MV-4-11 (cell line): ENCODE data around the gene GTF2IRD1.
"Not testable (repeated sequence)": the region's sequence is repeated elsewhere in the genome, so short reads cannot be mapped to it uniquely, and the experiment has no call there.

Source experiments
- DNase-seq: peaks from one replicate; lab custom pipeline; 2025; lab: John Stamatoyannopoulos, UW

Gene GTF2IRD1

DNA sequence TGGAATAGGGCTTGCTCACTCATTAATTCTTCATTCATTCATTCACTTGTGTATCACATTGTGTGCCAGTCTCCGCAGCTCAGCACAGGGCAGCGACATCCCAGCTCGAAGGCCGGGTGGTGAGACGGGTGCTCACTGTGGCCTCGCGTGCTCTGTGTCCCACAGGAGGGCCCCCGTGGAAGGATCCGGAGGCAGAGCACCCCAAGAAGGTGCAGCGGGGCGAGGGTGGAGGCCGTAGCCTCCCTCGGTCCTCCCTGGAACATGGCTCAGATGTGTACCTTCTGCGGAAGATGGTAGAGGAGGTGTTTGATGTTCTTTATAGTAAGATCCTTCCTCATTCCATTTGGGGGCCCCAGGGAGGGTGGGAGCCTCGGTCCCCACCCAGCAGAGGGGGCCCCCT is 61.6 kb downstream of the GTF2IRD1 start:
- no peak for DNase-seq

DNA sequence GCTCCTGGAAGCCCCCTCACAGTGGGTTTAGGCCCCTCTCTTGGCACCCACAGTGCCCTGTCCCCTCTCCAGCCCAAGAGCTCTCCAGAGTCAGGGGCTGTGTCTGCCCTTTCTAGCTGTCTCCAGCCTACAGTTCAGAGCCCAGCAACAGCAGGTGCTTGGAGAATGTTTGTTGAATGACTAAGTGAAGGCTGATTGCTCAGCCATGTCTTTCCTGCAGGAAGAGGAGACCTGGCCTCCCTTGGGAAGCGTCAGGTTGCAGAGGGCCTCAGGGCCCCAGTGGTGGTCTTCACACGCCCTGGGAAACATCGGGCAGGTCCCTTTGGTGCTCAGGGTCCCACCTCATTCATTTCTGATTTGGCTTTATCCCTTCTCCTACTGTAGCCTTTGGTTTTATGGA is 62.5 kb downstream of the GTF2IRD1 start:
- no peak for DNase-seq

DNA sequence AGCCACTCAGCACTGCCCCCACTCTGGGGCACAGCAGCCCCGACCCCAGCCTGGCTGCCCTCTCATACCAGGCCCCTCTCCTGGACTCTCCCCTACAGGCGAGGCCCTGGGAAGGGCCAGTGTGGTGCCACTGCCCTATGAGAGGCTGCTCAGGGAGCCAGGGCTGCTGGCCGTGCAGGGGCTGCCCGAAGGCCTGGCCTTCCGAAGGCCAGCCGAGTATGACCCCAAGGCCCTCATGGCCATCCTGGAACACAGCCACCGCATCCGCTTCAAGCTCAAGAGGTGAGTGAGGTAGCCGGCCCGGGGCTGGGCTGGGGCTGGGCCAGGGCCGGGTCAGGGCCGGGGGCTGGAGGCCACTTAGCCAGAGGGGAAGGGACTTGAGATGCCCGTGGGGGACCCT is 64.3 kb downstream of the GTF2IRD1 start:
- DNase-seq: no peak

DNA sequence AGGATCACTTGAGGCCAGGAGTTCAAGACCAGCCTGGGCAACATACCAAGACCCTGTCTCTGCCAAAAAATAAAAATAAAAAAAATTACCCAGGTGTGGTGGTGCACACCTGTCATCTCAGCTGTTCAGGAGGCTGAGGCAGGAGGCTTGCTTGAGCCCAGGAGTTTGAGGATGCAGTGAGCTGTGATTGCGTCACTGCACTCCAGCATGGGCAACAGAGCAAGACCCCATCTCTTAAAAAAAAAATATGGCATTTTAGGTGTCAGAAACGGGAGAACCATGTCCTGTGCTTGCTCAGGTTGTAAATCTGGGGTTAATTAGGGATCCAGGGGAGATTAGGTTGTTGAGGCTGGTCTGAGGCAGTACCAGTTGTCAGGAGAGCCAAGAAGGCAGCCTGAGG is 64.9 kb downstream of the GTF2IRD1 start:
- DNase-seq: no peak

DNA sequence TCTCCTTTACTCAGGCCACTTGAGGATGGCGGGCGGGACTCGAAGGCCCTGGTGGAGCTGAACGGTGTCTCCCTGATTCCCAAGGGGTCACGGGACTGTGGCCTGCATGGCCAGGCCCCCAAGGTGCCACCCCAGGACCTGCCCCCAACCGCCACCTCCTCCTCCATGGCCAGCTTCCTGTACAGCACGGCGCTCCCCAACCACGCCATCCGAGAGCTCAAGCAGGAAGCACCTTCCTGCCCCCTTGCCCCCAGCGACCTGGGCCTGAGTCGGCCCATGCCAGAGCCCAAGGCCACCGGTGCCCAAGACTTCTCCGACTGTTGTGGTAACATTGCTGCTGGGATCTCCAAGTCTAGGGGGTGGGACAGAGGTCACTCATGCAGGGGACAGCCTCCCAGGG is 65.7 kb downstream of the GTF2IRD1 start:
- no peak for DNase-seq

DNA sequence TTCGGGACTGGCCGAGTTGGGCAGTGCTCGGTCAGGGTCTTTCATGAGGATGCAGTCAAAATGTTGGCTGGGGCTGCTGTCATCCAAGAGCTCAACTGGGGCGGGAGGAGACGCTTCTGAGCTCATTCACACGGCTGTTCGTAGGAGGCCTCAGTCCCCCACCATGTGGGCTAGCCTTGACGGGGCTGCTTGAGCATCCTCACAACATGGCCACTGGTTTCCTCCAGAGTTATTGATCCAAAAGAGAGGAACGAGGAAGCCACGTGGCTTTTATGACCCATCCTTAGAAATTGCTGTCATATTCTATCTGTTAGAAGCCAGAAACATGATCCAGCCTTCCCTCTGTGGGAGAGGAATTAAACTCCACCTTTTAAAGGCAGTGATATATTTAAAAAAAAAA is 68.1 kb downstream of the GTF2IRD1 start:
- peak; percentile 2 for DNase-seq

DNA sequence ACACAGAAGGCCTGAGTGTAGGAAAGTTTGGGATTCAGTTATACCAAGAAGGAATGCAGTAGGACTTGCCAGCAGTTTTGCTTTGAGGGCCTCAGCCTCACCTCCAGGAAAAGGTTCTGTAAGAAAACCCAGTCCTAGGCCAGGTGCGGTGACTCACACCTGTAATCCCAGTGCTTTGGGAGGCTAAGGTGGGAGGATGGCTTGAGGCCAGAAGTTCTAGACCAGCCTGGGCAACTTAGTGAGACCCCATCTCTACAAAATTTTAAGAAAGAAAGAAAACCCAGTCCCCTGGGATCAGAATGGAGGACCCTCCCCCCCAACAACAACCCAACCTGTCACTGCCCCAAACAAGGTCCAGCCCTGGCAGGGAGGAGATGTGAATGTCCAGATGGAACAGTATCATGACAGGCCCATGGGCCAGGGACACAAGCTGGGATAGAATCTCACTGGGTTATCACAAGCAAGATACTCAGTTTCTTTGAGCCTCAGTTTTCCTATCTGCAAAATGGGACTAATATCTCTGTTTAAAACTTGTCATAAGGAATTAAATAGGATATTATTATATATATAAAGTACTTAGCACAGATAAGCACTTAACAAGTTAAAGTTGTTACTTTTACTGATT is 68.7 kb downstream of the GTF2IRD1 start:
- no peak for DNase-seq

DNA sequence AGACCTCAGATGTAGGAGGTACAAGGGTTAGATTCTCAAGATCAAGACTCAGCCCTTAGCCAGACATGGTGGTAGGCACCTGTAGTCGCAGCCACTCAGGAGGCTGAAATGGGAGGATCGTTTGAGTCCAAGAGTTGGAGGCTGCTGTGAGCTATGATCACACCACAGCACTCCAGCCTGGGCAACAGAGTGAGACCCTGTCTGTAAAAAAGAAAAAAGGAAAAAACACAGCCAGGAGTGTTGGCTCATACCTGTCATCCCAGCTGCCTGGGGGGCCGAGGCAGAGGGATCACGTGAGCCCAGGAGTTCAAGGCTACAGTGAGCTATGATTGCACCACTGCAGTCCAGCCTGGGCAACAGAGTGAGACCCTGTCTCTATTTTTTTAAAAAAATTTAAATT is 69.3 kb downstream of the GTF2IRD1 start:
- DNase-seq: no peak

DNA sequence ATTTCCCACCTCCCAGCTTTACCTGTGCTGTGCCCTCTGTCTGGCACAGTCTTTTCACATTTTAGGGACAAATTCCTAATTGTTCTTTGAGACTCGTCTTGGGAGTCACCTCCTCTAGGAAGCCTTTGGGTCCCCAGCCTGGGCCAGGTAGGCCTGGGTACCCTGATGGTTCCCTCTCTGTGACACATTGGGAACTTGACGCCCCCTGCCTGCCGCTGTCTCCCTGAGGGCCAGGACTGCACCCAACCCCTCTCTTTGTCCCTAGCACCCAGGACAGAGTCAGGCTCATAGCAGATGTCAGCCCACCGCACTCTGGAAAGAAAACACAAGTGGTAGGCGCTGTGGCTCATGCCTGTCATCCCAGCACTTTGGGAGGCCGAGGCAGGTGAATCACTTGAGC is 71.4 kb downstream of the GTF2IRD1 start:
- DNase-seq: no peak

DNA sequence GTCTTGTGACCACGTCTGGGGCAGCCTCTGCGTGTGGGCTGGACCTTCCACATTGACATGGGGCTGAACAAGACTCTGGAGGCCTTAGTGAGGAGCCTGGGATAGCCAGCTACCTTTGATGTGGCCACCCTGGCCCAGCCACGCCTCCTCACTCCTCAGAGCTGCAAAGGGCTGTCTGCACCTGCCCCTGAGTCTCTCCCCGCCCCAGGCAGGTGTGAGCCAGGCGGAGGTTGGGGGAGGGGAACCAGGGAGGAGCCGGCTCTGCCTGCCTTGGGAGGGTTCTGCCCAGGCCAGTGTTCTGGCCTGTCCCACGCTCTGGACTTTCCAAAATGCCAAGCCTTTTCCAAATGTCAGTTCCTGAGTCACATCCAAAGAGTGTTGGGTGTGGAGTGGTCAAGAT is 72.2 kb downstream of the GTF2IRD1 start:
- no peak for DNase-seq

DNA sequence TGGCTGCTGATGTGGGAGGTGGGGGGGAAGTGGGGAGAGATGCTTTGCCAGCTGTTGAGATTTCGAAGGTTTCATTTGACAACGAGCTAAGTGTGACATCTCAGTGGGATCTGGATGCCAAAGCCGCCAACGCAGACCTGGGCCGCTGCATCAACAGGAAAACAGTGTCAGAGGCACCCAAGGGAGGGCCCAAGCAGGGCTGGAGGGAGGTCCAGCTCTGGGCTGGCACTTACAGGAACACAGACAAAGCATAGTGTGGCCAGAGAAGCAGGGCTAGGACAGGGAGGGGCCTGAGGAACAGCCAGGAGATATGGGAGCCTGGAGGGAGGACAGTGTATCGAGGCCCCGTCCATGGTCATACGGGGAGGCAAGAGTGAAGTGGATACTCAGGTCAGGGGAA is 73.1 kb downstream of the GTF2IRD1 start:
- DNase-seq: no peak

DNA sequence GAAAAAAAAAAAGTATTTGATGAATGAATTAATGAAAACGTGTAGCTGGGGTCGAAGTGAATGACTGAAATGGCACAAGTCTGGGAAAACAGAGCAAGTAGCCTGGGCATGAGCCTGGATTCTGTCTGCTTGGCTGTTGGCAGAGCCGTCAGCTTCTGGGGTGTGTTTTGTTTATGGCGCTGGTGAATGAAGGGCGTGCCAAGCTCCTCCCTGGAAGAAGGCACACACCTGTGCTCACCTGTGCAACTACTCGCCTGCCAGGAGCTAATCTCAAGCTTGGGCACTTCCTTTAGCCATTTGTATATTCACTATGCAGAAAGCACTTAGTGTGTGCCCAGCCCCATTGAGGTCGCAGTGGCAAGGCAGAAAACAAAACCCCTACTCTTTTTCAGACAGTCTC is 74.1 kb downstream of the GTF2IRD1 start:
- DNase-seq: no peak

DNA sequence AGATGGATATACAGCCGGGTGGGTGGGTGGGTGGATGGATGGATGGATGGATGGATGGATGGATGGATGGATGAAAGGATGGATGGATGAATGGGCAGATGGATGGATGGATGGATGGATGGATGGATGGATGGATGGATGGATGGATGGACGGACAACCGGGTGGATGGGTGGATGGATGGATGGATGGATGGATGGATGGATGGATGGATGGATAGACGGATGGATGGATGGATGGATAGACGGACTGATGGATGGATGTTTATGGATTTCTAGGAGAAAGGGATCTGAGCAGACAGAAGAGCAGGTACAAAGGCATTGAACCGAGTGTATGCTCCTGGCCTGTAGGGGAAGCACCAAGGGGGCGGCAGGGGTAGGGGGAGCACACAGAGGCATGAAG is 75.1 kb downstream of the GTF2IRD1 start:
- DNase-seq: not testable (repeated sequence)

DNA sequence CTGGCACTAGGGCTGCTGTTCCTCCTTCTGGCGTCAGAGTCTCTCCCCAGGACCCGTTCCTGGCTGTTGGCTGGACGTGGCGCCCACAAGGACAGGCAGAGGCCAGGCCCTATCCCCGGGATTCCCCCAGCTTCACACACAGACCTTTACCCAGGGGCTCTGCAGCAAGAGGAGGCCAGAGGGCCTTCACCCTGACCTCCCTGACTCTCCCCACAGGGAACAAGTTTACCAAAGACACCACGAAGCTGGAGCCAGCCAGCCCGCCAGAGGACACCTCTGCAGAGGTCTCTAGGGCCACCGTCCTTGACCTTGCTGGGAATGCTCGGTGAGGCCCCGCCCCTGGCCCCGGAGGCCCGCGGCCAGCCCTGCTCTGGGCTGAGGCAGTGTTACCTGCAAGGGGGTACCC is 82.2 kb downstream of the GTF2IRD1 start:
- DNase-seq: no peak

DNA sequence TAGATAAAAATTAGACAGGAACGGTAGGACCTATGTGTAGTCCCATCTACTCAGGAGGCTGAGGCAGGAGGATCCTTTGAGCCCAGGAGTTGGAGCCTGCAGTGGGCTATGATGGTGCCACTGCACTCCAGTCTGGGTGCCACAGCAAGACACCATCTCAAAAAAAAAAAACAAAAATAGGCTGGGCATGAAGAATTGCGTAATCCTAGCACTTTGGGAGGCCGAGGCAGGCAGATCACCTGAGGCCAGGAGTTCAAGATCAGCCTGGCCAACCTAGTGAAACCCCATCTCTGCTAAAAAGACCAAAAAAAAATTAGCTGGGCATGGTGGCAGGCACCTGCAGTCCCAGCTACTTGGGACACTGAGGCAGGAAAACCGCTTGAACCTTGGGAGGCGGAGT is 88.2 kb downstream of the GTF2IRD1 start:
- not testable (repeated sequence) for DNase-seq

DNA sequence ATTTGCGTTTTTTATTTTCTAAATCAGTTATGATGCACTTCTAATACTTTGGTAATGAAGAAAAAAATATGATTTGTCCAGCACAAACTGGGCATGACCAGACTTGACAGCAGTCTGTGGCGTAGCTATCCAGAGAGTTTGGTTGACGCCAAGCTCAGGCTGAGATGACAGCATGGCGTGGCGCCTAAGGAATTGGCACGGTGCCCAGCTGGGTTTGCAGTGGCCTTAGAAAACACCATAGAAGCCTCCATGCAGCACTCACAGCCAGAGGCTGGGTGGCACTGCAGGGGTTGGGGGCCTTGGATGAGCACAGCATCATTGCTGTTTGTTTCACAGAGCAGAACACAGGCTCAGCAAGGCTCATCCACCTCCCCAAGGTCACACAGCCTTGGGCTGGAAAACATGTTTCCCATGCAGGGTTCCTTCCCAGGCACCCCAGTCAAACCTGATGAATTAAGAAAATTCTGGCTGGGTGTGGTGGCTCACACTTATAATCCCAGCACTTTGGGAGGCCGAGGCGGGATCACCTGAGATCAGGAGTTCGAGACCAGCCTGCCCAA is 88.9 kb downstream of the GTF2IRD1 start:
- no peak for DNase-seq

DNA sequence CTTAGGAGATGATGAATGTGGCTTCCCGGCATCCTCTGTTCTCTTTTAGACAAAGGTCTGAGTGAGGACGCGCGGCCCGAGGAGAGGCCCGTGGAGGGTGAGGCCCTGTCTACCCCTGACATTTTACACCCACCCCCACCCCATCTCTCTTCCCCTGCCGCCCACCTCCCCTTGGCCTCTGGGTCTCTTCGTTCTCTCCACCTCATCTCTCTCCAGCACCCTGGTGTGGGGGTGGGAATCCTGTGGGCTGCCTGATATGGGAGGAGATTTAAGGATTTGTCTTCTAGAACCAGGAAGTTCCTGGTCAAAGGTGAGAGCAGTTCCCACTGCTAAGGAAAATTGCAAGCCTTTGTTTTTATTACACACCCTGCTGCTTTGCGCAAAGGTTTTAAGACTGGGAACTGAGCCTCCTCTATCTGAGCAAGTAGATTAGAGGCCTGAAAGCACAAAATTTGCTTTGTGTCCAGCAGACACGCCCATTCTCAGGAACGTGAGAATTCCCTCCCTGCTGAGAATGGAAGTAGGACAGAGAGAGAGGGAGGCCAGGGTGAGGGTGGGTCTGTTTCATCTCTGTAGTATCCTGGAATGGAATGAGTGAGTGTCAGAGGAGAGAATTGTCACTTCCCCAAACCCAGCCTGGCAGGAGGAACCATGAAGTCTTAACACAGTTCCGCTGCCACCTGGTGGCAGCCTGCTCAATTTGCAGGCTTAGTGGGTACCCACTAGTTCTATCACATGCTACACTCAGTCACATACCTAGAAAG is 91.2 kb downstream of the GTF2IRD1 start:
- DNase-seq: peak; percentile 89

DNA sequence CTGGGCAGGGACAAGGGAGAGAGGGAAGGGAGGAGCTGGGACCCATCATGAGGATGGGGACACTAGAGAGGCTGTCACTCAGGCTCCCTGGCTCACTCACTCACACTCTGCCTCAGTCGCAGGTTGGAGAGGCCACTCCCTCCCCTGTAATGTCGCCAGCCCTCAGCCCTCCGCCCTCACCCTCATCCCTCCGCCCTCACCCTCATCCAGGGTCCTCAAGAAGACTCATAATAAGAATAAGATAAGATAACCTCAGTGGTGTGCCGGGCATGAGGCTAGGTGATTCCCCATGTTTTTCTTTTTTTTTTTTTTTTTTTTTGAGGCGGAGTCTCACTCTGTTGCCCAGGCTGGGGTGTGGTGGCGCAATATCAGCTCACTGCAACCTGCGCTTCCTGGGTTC is 92.2 kb downstream of the GTF2IRD1 start:
- DNase-seq: no peak

DNA sequence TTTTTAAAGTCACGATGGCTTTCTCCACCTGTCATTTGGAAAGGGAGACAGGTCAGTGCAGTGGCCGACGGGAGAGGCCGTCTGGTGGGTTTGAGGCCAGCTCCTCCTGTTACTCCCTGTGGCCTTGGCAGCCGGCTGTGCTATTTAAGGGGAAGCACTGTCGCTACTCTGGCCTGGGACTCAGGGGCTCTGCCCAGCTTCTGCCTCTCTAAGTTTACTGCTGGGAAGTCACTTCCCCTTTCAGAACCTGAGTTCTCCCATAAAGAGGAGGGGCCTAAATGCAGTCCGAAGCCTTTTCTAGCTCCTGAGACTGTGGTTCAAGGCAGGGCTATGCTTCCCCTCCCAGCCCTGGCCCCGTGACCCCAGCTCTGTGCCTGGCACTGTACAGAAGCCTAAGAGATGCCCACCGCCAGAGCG is 99.9 kb downstream of the GTF2IRD1 start:
- peak; percentile 91 for DNase-seq

DNA sequence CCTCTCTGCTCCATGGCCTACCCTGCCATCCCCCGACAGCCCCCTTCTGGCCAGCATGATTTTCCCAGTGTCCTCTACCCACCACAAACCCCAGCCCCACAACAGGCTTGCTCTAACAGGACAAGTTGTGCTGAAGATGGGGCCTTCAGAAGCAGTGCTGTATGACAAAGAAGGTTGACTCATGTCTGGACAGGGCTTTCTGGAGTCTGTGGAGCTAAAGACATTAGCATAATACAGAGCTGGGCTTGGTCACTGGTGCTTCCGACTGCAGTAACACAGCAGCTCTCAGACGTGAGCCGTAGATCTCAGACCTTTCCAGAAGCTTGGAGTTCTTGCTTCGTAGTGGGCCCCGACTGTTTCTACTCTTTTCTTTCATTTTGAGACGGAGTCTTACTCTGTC is 100.5 kb downstream of the GTF2IRD1 start:
- DNase-seq: no peak

DNA sequence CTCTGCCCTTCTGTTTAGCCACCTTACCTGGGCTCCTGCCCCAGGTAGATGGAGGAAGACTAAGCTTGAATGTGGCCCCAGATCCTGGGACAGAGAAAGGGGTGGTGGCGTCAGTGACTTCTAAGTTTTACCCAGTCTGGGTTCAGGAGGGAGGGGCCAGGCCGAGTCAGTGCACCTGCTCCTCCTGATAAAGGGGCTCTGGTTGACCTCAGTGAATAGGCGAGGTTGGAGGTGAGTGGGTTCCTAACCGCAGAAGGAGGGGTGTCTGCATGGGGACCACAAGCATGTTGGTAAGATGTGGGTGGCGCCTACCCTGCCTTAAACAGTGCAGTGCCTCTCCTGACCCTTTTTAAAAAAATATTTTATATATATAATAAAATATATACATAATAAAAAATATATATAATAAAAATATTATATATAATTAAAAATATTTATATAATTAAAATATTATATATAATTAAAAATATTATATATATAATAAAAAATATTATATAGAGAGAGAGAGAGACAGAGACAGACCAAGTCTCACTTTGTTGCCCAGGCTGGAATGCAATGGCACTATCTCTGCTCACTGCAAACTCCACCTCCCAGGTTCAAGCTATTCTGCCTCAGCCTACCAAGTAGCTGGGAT is 106.5 kb downstream of the GTF2IRD1 start:
- no peak for DNase-seq

DNA sequence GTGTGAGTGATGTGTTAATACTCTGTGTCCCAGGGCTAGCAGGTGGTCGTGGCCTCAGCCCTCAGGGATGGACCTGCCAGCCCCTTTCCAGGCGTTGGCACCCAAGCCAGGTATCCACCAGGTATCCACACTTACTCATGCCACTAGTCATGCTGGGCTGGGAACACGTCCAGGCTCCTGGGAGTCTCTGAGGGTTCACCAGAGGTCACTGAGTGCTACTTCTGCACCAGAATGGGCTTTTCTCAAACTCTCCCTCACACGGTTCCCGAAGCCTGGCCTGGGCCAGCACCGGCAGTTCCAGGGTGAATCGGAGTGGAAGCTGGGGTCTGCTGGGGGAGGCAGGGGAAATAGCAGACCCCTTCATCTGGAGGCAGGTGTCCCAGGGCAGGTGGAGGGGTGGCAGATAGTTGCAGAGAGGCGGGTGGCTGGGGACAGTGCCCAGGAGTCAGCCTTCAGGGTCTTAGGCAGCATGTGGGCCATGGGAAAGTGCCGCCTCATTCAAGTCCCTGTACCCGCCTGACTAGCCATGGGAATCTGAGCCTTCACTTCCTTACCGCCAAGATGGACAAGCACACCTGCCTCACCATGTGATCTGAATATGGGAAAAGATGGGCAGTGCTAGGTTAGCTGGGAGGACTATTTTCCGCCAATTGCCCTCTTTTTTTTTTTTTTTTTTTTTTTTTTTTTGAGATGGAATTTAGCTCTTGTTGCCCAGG is 108.3 kb downstream of the GTF2IRD1 start:
- no peak for DNase-seq
